Measurements from ENCODE around the gene TMEM151B.

- no peak for TF ChIP-seq POLR2A (IDR thresholded peaks at IDR 0.05; ENCODE audit: low read depth, low read length)
- no peak for TF ChIP-seq POLR2AphosphoS5 (IDR thresholded peaks at IDR 0.05; ENCODE audit: low read depth, low read length)
- TF ChIP-seq TAF1 (IDR thresholded peaks at IDR 0.05; ENCODE audit: borderline replicate concordance, low read depth, low read length), result no peak
Measured at GRCh38 chr6:44355640-44356039, 85.4 kb downstream of the TMEM151B start.

All from GM12892 (cell line).